22Rv1 (cell line): ENCODE data around the gene MEIS2.

Source experiments
- H3K27ac ChIP-seq: fragments of 450-650 bp; 2 replicates; pipeline ENCODE4 v1.5.1; 2017
- ZFX ChIP-seq: fragments of 450-650 bp; IDR thresholded peaks from 2 replicates; pipeline ENCODE4 v1.6.1; 2017; ENCODE audit warnings: antibody characterized with exemption, borderline replicate concordance
- TF ChIP-seq, protein P1 (sequence below): fragments of 450-650 bp; IDR thresholded peaks from 2 replicates; pipeline ENCODE4 v1.5.1; 2017; ENCODE audit warnings: mild to moderate bottlenecking

Gene MEIS2

DNA sequence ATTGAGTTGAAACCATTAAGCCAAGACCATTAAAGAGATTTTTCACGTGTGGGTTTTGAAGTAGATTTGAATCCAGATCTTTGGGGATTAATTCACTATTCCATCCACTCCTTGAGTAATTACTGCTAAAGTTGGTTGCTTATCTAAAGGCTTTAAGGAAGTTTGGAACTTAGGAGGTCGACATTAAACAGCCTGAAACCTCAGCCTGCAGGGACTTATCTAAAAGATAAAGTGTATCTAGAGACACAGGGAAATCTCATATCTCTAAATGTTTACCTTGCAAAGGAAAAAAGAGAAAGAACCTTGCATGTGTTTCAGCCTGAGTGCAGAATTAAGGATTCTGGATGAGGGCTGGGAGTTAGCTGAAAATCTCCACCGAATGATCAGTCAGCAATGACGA lies 158.6 kb downstream of the MEIS2 start:
- H3K27ac ChIP-seq, result no peak overlapping the region
- no peak for TF ChIP-seq ZFX
- TF ChIP-seq, protein P1, sequence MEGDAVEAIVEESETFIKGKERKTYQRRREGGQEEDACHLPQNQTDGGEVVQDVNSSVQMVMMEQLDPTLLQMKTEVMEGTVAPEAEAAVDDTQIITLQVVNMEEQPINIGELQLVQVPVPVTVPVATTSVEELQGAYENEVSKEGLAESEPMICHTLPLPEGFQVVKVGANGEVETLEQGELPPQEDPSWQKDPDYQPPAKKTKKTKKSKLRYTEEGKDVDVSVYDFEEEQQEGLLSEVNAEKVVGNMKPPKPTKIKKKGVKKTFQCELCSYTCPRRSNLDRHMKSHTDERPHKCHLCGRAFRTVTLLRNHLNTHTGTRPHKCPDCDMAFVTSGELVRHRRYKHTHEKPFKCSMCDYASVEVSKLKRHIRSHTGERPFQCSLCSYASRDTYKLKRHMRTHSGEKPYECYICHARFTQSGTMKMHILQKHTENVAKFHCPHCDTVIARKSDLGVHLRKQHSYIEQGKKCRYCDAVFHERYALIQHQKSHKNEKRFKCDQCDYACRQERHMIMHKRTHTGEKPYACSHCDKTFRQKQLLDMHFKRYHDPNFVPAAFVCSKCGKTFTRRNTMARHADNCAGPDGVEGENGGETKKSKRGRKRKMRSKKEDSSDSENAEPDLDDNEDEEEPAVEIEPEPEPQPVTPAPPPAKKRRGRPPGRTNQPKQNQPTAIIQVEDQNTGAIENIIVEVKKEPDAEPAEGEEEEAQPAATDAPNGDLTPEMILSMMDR, result no peak

DNA sequence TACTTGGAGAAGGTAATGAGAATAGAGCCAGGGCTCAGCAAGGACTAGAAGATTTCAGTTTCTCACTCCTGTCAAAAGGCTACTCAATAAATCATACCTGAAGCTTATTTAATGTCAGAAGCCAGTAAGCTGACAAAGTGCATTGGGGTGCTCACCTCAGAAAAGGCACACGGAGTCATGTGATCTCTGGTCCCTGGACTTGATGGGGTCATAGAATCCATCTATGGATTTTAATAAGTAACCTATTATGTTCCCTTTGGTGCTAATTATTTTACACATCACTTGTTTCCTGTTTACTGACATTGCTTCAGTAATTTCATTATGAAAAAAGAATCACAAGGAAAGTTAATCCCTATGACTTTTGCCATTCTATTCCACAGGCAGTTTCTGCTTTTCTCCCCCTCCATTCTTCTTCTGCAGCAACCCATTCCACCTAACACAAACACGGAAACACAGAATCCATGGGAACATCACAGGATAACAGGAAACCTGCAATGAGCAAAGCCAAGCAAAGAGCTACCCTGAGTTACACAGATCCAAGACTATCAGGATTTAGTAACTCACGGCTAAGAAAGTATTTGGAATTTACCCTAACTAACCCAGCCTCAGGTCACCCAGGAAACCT lies 159.6 kb downstream of the MEIS2 start:
- no peak overlapping the region for H3K27ac ChIP-seq
- no peak for TF ChIP-seq ZFX
- TF ChIP-seq, protein P1, result no peak

DNA sequence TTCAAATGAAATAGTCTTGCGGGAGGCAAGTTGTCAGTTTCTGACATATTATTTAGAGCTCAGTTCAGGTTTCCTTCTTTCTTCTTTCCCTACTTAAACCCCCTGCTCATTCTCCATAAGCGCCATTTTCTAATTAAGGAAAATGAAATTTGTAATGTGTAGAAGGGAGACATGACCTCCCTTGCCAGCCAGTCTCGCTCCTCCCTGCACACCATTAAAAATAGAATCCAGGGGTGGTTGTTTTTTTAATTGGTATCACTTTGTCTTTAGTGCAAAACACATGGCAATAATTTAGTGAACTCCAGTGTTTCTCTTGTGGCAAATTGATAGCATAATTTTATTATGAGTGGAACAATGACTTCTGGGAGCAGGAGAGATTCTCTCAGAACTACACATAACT lies 160.1 kb downstream of the MEIS2 start:
- H3K27ac ChIP-seq, result no peak overlapping the region
- no peak for TF ChIP-seq ZFX
- TF ChIP-seq, protein P1, result no peak

DNA sequence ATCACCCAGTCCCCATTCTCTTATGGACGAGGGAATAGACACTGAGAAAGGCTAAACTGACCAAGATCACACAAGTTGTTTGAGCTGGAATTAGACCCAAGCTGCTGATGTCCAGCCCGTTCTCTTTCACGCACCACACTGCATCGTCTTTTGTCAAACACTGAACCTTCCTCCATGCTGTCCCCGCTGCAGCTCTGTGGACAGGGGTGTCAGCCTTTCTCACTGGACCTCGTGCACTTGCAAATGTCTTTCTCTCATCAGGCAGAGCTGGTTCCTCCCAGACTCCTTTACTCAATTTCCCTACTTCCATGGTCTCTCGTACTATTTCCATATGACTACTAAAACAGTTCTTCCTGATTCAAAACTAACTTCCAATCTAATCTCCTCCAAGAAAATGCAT lies 161.6 kb downstream of the MEIS2 start:
- TF ChIP-seq, protein P1, result no peak
- TF ChIP-seq ZFX, result no peak
- H3K27ac ChIP-seq, result no peak overlapping the region

DNA sequence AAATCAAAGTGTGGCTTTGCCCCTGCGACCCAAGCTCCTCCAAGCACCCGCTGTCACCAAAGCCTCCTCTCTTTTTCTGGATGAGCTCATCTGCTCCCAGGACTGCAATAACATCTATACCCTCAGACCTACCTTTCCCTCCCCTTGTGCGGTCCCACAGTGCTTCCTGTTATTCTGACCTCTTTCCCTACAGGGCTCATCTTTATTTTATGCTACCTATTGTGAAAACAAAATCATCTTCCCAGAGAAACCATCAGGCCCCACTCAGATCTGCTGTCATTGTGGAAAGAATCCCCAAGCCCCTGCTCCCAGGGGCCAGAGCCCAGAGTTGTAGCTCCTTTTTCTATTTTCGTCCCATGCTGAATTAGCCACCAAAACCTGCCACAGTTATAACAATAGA lies 162.2 kb downstream of the MEIS2 start:
- no peak overlapping the region for H3K27ac ChIP-seq
- TF ChIP-seq, protein P1, result no peak
- no peak for TF ChIP-seq ZFX

DNA sequence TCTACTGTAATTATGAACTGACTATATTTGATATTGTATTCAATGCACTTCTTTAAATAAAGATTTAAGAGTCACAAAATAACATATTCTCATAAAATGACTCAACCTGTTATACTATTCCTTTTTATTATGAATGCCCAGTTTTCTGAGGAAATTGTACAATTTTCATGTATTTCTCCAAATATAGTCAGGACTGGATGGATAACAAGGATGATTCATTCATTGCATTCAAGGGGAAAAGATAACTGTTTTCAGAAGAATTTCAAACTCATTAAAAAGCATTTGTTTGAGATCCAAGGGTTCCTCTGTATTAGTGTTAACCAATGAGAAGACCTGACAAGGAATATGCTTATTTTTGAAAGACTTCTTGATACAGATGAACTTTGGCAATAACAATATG lies 163.7 kb downstream of the MEIS2 start:
- H3K27ac ChIP-seq, result no peak overlapping the region
- no peak for TF ChIP-seq ZFX
- TF ChIP-seq, protein P1, result no peak

DNA sequence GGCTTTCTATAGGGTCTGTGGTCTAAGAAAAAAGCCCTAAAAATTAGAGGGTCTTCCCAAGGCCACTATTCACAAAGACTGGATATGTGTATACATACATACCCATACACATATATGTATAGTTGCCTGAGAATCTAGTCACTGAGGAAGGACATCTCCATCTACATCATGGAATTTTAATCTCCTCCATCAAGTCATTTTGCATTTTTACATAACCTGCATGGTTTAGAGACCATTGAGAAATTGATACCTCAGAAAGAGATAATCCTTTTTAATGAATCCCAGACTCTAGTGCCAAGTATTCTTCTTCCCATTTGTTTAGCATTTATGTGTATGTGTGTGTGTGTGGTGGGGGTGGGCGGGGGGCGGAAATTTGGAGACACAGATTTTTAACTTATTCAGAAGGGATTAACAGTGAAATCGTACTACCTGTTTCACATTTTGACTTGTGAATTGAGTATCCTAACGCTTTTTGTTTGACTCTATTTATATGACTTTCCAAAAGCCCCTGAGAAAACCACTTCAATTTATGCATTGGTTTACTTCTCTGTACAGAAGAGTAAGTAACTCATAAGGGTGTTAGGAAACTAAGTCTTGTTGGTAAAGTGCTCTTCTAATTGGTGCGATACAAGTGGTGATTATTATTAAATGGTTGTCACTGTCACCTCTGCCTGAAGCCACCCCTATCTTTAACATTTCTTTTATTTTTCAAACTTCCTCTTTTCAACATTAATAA lies 166.9 kb downstream of the MEIS2 start:
- TF ChIP-seq, protein P1, result no peak
- TF ChIP-seq ZFX, result no peak
- no peak overlapping the region for H3K27ac ChIP-seq
